HG03060 (cell line): ENCODE results near the gene CDH8.

Source experiments
- ATAC-seq: cut with Tn5 transposase; IDR thresholded peaks from one replicate; pipeline ENCODE4 v1.9.1; 2021; ENCODE audit warnings: low read depth, moderate number of reproducible peaks; ENCODE audit not compliant: unreplicated experiment

The CDH8 gene

DNA sequence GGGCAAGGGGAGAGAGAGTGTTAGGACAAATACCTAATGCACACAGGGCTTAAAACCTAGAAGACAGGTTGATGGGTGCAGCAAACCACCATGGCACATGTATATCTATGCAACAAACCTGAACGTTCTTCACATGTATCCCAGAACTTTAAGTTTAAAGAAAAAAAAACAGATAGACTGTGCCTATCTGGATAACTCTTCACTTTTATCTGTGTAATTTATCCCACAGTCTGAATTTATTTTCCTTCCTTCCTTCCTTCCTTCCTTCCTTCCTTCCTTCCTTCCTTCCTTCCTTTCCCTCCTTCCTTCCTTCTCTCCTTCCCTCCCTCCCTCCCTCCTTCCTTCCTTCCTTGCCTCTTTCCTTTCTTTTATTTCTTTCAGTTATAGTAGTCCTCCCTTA, 370.7 kb downstream of the CDH8 start:
- ATAC-seq: no peak

DNA sequence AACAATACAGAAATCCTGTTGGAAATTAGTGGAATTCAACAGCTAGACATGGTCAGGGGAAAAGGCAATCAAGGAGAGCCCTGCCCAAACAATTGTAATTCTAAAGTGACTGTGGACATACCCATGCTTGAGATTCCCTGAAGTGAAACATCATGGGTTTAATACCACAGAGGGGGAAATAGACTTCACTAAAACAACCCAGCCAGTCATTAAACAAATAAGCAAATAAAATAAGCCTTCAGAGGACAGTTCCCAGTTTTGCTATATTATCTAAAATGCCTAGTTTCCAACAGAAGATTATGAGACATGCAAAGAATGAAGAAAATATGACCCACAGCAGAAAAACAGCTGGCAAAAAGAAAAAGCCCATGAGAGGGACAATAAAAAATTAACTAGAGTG, 376.3 kb downstream of the CDH8 start:
- no peak for ATAC-seq

DNA sequence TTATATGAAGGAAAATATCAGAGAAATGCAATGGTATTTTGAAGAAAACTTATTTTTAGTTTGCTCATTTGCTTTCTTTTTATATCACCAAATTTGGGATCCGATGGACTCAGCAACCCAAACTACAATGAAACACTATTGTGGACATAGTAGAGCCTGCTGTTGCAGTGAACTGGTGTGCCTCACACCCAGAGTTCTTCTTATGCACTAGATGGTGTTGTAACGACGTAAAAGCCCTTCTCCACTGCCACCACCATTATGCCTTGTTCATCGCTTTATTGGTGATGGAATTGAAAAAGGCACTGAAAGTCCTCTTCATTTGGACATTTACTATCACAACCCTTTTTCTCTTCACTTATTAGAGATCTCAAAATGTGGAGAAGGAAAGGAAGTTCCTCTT, 381.3 kb downstream of the CDH8 start:
- no peak for ATAC-seq

DNA sequence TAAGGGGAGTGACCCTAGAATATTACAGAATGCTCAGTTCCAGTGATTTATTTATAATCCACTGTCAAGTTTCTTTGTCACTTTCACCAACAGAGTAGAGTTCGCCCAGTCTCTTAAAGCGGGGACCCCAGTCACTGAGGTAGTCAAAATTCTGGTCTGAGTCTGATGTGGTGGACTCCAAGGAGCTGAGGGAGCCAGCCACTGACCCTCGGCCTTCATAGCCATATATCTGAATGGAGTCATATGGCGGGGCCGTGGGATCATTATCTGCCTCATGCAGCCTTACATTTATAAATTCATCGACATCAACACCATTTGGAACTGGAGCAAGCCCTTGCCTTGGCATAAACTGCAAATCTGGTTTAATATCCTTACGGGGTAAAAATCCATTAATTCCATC, 382.7 kb downstream of the CDH8 start:
- no peak for ATAC-seq

DNA sequence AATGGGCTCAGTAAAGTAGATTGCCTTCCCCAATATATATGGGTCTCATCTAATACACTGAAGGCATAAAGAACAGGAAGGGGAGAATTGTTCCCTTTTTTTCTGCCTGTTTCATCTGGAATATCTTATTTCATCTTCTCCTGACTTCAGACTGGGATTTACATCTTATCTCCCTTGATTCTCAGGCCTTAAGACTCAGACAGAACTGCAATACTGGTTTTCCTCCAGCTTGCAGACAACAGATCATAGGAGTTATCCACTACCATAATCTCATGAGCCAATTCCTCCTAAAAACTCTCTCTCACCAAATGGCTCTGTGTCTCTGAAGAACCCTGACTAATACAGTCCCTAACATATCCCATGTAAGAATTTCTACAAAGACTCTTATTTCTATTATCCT, 390.7 kb downstream of the CDH8 start:
- ATAC-seq: no peak

DNA sequence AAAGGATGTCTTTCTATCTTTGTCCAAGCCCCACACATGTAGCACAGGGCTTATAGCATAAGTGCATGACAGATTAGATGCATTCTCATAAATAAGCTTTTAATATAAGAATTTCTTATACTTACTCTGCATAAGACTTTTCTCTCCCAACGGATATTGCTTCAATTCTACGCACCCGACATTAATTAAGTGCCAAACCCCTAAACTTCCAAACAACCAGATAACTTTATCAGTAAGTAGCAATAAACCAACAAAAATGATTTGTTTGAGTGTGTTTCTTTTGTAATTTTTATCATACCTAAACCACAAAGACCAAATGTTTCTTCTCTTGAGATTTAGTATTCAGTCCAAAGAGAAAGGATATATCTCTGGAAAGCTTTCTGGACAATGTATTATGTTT, 391.5 kb downstream of the CDH8 start:
- no peak for ATAC-seq

DNA sequence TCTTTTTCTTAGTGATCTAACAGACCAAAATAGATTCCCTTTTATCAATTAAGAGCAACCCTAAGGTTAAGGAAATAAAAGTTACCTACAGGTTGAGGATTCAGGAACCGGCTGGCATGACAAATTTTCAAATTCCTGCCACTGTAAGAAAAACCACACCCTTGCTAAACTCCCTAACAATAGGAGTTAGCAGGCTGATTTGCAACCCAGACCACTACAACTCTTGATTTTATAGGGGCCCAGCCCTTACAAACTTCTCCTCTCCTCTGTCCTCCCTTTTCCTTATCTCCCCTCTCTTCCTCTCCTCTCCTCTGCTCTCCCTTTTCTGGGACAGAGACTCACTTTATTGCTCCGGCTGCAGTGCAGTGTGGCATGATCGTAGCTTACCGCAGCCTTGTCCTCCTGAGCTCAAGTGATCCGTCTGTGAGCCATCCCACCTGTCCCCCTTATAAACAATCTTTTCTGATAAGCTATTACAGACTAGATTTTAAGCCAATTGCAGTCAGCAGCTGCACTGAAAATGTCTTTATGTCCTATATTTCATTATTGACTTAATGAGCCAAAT, 418.9 kb downstream of the CDH8 start:
- ATAC-seq: no peak

DNA sequence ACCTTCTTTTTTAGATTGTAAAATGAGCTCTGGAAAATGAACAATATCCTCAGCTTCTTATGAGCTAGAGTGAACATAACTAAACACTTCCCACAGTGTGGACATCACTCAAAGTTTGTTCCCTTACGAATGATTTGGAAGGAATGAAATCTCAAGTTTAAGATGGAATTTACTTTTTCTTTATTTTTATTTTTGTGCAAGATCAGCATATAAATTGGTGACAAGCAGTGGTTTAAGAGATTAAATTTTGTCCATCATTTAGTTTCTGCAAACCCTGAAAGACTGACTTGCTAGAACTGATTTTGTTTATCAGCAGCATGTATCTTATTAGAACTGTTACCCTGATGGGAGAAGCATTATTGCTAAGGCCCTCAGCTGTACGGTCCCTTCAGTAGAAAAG, 420.1 kb downstream of the CDH8 start:
- ATAC-seq: no peak

DNA sequence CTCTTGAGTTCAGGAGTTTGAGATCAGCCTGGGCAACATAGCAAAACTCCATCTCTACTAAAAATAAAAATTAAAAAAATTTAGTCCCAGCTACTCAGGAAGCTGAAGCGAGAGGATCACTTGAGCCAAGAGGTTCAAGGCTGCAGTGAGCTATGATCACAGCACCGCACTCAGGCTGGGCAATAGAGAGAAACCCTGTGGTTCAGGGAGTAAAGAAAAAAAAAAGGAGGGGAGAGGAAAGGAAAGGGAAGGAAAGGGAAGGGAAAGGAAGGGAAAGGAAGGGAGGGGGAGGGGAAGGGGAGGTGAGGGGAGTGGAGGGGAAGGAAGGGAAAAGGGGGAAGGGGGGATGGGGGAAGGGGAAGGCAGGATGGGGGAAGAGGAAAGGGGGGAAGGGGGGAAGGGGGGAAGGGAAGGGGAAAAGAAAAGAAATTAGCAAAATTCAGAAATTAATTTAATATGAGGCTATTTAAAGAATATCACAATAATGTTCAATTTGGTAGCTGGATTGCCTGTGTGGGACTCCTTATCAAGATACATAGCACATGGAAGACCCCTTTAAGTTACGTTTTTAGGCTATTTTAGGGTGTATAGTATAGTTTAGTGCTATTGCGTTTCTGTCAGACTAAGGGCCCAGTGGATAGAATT, 424.3 kb downstream of the CDH8 start:
- no peak for ATAC-seq

DNA sequence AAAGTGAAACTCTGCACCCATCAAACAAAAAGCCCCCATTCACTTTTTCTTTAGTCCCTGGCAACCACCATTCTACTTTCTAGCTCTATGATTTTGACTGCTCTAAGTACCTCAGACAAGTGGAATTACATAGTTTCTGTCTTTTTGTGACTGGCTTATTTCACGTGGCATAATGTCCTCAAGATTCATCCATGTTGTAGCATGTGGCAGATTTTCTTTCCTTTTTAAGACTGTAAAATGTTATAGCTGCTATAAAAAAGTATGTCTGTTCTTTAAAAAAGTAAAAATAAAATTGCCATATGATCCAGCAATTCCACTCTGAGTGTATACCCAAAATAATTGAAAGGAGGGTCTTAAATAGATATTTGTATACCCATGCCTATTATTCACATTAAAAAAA, 429.7 kb downstream of the CDH8 start:
- ATAC-seq: no peak
